Upper lobe of right lung (tissue), 1 donor: ENCODE results near the gene TUBGCP6. TPM values are rescaled to one million over a fixed set of nuclear protein-coding genes. Genes with fewer than 3 reads are reported as not detected.
A peak's percentile ranks its signal among the peaks of the same experiment; 100 is the strongest.

ENCODE experiments used
- ATAC-seq: fragments of 200-7000 bp; cut with Tn5 transposase; one replicate; pipeline ENCODE4 v1.9.1; 2020; ENCODE audit warnings: mild to moderate bottlenecking, moderate library complexity
- DNase-seq: peaks from one replicate; pipeline ENCODE4 v3.0.0-alpha.2; 2020
- H3K27ac ChIP-seq: fragments of 200-600 bp; one replicate; pipeline ENCODE4 v1.8.0; 2022
- H3K27me3 ChIP-seq: fragments of 200-600 bp; one replicate; pipeline ENCODE4 v1.8.0; 2022; ENCODE audit warnings: mild to moderate bottlenecking
- H3K36me3 ChIP-seq: fragments of 200-600 bp; one replicate; pipeline ENCODE4 v1.8.0; 2022
- H3K4me1 ChIP-seq: fragments of 200-600 bp; one replicate; pipeline ENCODE4 v1.8.0; 2022
- H3K4me3 ChIP-seq: fragments of 200-600 bp; one replicate; pipeline ENCODE4 v1.8.0; 2022; ENCODE audit warnings: mild to moderate bottlenecking
- H3K9me3 ChIP-seq: fragments of 200-600 bp; one replicate; pipeline ENCODE4 v1.8.0; 2022
- CTCF ChIP-seq: fragments of 200-600 bp; IDR thresholded peaks from one replicate; pipeline ENCODE4 v1.8.0; 2022; ENCODE audit warnings: antibody characterized with exemption
- intact Hi-C: fragments of 100-400 bp; cut with DNase I; formaldehyde crosslinking; loops from one replicate; pipeline ENCODE4 v1.11.0; 2022
- total RNA-seq: library from RNA; stranded (reverse); fragmentation: NEBNext Ultra II Directional; extraction: Animal tissue kit (Norgen Biotek cat#: 25700); gene quantifications from one replicate; pipeline ENCODE4 v1.2.1, GENCODE V29; 2021
- donor health status: DM: no; HTN: yes; CAD: no; lungs with severe emphysema.

Gene TUBGCP6
- total RNA-seq, 1 donor from 2014 or later, result 51.3 TPM

- Histone ChIP-seq H3K4me3 (peak overlapping the region; percentile 56), H3K36me3 (no peaks in the 10 kb centered on the region), H3K4me1 (peaks cover 43% of the 10 kb centered on the region), H3K27ac (no peak overlapping the region), H3K9me3 (no peaks in the 10 kb centered on the region), H3K27me3 (peaks cover under 1% of the 10 kb centered on the region)
- no peak for ATAC-seq
- intact Hi-C loops, result loop anchor here (10.0 kb wide), 1 partner anchor 236 kb away; the partner anchor contains the start of genes LMF2 and NCAPH2
- DNase-seq, result peak; percentile 80
- TF ChIP-seq CTCF, result no peak
Measured at GRCh38 chr22:50268655-50269113, 23.9 kb upstream of the TUBGCP6 start.

- peak; percentile 71 for ATAC-seq
- Histone ChIP-seq H3K4me3 (peak overlapping the region; percentile 33), H3K9me3 (no peaks in the 10 kb centered on the region), H3K36me3 (no peaks in the 10 kb centered on the region), H3K27me3 (peaks cover 5% of the 10 kb centered on the region), H3K27ac (no peak overlapping the region), H3K4me1 (peaks cover 43% of the 10 kb centered on the region)
- DNase-seq, result peak; percentile 86
- TF ChIP-seq CTCF, result no peak
- intact Hi-C loops, result loop anchor here (10.0 kb wide), 1 partner anchor 237 kb away; the partner anchor contains the start of genes LMF2 and NCAPH2
Measured at GRCh38 chr22:50267591-50268390, 23.0 kb upstream of the TUBGCP6 start.

GRCh38 chr22:50266994-50267393 is 22.2 kb upstream of the TUBGCP6 start:
- TF ChIP-seq CTCF, result no peak
- H3K27me3 ChIP-seq, result peaks cover 12% of the 10 kb centered on the region
- H3K27ac ChIP-seq, result no peak overlapping the region
- DNase-seq (no peak), ATAC-seq (no peak)
- peak overlapping the region; percentile 33 for H3K4me3 ChIP-seq
- no peaks in the 10 kb centered on the region for H3K36me3 ChIP-seq
- H3K4me1 ChIP-seq, result peaks cover 43% of the 10 kb centered on the region
- no peaks in the 10 kb centered on the region for H3K9me3 ChIP-seq
- intact Hi-C loops, result loop anchor here (10.0 kb wide), 1 partner anchor 238 kb away; the partner anchor contains the start of genes LMF2 and NCAPH2

GRCh38 chr22:50264946-50265669 is 20.3 kb upstream of the TUBGCP6 start:
- intact Hi-C loops, result loop anchor here (10.0 kb wide), 1 partner anchor 240 kb away; the partner anchor contains the start of genes LMF2 and NCAPH2

More at GRCh38 chr22:50264946-50265669, 20.3 kb upstream of the TUBGCP6 start:
- Histone ChIP-seq H3K27me3 (peaks cover 15% of the 10 kb centered on the region), H3K9me3 (no peaks in the 10 kb centered on the region), H3K4me3 (no peak overlapping the region), H3K4me1 (peaks cover 37% of the 10 kb centered on the region), H3K27ac (no peak overlapping the region), H3K36me3 (no peaks in the 10 kb centered on the region)
- no peak for TF ChIP-seq CTCF
- ATAC-seq (no peak), DNase-seq (no peak)
